Calu3 (cell line): ENCODE measurements around the gene MED17. TPM values are rescaled to one million over a fixed set of nuclear protein-coding genes. Genes with fewer than 3 reads are reported as not detected.

Experiments used
- BruUV-seq: library from RNA; stranded (reverse); fragments of 400-500 nt; replicated peaks from 2 replicates; lab custom pipeline; 2021; lab: Mats Ljungman, UMichigan
- CTCF ChIA-PET: fragments of 300-600 bp; sonication (Branson Sonifier 250); formaldehyde crosslinking; loops from one replicate; lab custom pipeline; 2022; ENCODE audit warnings: antibody characterized with exemption; lab: Charles Lee
- DNase-seq: peaks from one replicate; pipeline ENCODE4 v3.0.0; 2022
- H3K27ac Mint-ChIP-seq: one replicate; pipeline ENCODE4 v1.8.0; 2022; ENCODE audit warnings: mixed read lengths; ENCODE audit not compliant: unreplicated experiment
- H3K27me3 Mint-ChIP-seq: one replicate; pipeline ENCODE4 v1.8.0; 2022; ENCODE audit warnings: mixed read lengths; ENCODE audit not compliant: unreplicated experiment
- H3K36me3 Mint-ChIP-seq: one replicate; pipeline ENCODE4 v1.8.0; 2022; ENCODE audit warnings: mild to moderate bottlenecking, moderate library complexity, mixed read lengths; ENCODE audit not compliant: insufficient read depth, unreplicated experiment
- H3K4me1 Mint-ChIP-seq: one replicate; pipeline ENCODE4 v1.8.0; 2022; ENCODE audit warnings: mild to moderate bottlenecking, low read depth, mixed read lengths; ENCODE audit not compliant: unreplicated experiment
- H3K4me3 Mint-ChIP-seq: one replicate; pipeline ENCODE4 v1.8.0; 2022; ENCODE audit warnings: mild to moderate bottlenecking, low read depth, moderate library complexity, mixed read lengths; ENCODE audit not compliant: unreplicated experiment
- H3K9me3 Mint-ChIP-seq: one replicate; pipeline ENCODE4 v1.8.0; 2022; ENCODE audit warnings: low read depth, mixed read lengths; ENCODE audit not compliant: unreplicated experiment
- CTCF ChIP-seq: fragments of 200-600 bp; IDR thresholded peaks from one replicate; pipeline ENCODE4 v1.8.0; 2022; ENCODE audit warnings: antibody characterized with exemption; ENCODE audit not compliant: unreplicated experiment
- intact Hi-C: fragments of 100-400 bp; cut with micrococcal nuclease; formaldehyde crosslinking; loops from one replicate; pipeline ENCODE4 v1.10.0; 2022; ENCODE audit not compliant: unreplicated experiment
- total RNA-seq: library from RNA; stranded (reverse); gene quantifications from 2 replicates; pipeline ENCODE4 v1.2.3, GENCODE V29; 2022

Gene MED17
- total RNA-seq, 1 experiment from 2014 or later = 24.6 TPM

- Mint-ChIP-seq H3K4me3 (no peak overlapping the region), H3K4me1 (no peaks in the 10 kb centered on the region), H3K36me3 (no peaks in the 10 kb centered on the region), H3K27me3 (no peaks in the 10 kb centered on the region), H3K27ac (no peak overlapping the region), H3K9me3 (no peaks in the 10 kb centered on the region)
- no TSS peak for BruUV-seq
- intact Hi-C loops = no loop called here
- TF ChIP-seq CTCF = no peak
- no peak for DNase-seq
- CTCF ChIA-PET = interaction anchor here (0.7 kb wide), 1 partner anchor 271 kb away, joined by 3 read pairs; the partner anchor contains the start of gene PANX1
Observed at GRCh38 chr11:93857413-93858120, 73.5 kb downstream of the MED17 start.

GRCh38 chr11:93858121-93858775 is 74.2 kb downstream of the MED17 start:
- Mint-ChIP-seq H3K27me3 (no peaks in the 10 kb centered on the region), H3K36me3 (no peaks in the 10 kb centered on the region), H3K9me3 (no peaks in the 10 kb centered on the region), H3K27ac (no peak overlapping the region), H3K4me3 (no peak overlapping the region), H3K4me1 (no peaks in the 10 kb centered on the region)
- no peak for TF ChIP-seq CTCF
- no peak for DNase-seq
- no TSS peak for BruUV-seq
- intact Hi-C loops = no loop called here
- CTCF ChIA-PET = no interaction called here

- BruUV-seq = no TSS peak
- Mint-ChIP-seq H3K27ac (no peak overlapping the region), H3K27me3 (no peaks in the 10 kb centered on the region), H3K4me1 (no peaks in the 10 kb centered on the region), H3K9me3 (no peaks in the 10 kb centered on the region), H3K36me3 (no peaks in the 10 kb centered on the region), H3K4me3 (no peak overlapping the region)
- CTCF ChIA-PET = no interaction called here
- DNase-seq = no peak
- intact Hi-C loops = no loop called here
- no peak for TF ChIP-seq CTCF
Observed at GRCh38 chr11:93861808-93862207, 77.7 kb downstream of the MED17 start.

Other genes starting within 250 kb of the MED17 start
- gene SMCO4, start 240.9 kb upstream of the MED17 start, total RNA-seq = 16.4 and 22.9 TPM in 2 replicates
- 16.8 and 18.2 TPM in 2 replicates for gene CEP295, start 122.6 kb upstream of the MED17 start, total RNA-seq
- 98.9 and 107 TPM in 2 replicates for gene TAF1D, start 42.8 kb upstream of the MED17 start, total RNA-seq
- 14.7 and 17.1 TPM in 2 replicates for gene C11orf54, start 42.6 kb upstream of the MED17 start, total RNA-seq
- gene VSTM5, start 66.3 kb downstream of the MED17 start, total RNA-seq = 0.71 and 0.76 TPM in 2 replicates
- gene HEPHL1, start 237.1 kb downstream of the MED17 start, total RNA-seq = not detected in 2 replicates